HFFc6 (cell line): Measurements from ENCODE around the gene ZNF644. TPM values are rescaled to one million over a fixed set of nuclear protein-coding genes. Genes with fewer than 3 reads are reported as not detected.
A peak's percentile ranks its signal among the peaks of the same experiment; 100 is the strongest.

Experiments used
- DNase-seq: peaks from one replicate; pipeline ENCODE4 v3.0.0-alpha.2; 2018
- H3K27ac Mint-ChIP-seq: 2 replicates; pipeline ENCODE4 v1.8.0; 2020; ENCODE audit warnings: mild to moderate bottlenecking, mixed read lengths
- H3K27me3 Mint-ChIP-seq: 2 replicates; pipeline ENCODE4 v1.8.0; 2021; ENCODE audit warnings: mild to moderate bottlenecking, moderate library complexity, mixed read lengths; ENCODE audit not compliant: insufficient read depth
- H3K36me3 Mint-ChIP-seq: 2 replicates; pipeline ENCODE4 v1.8.0; 2021; ENCODE audit warnings: low read depth, mixed read lengths
- H3K4me1 Mint-ChIP-seq: 2 replicates; pipeline ENCODE4 v1.8.0; 2020; ENCODE audit warnings: low read depth, mixed read lengths
- H3K4me3 Mint-ChIP-seq: 2 replicates; pipeline ENCODE4 v1.8.0; 2020; ENCODE audit warnings: mild to moderate bottlenecking, moderate library complexity, mixed read lengths
- H3K9me3 Mint-ChIP-seq: 2 replicates; pipeline ENCODE4 v1.8.0; 2020; ENCODE audit warnings: mild to moderate bottlenecking, mixed read lengths
- CTCF ChIP-seq: fragments of 200-600 bp; sonication (generic); IDR thresholded peaks from 2 replicates; pipeline ENCODE4 v1.5.0; 2021; ENCODE audit warnings: antibody characterized with exemption, mild to moderate bottlenecking
- total RNA-seq, 6 experiments: library from RNA; stranded (reverse); fragmentation: NEBNext Ultra II Directional; extraction: Animal tissue kit (Norgen Biotek cat#: 25700); gene quantifications; 2 replicates in 1 of 6; 3 replicates in 5 of 6; pipeline ENCODE4 v1.2.3, GENCODE V29; 2021

ZNF644 gene
- total RNA-seq, 6 experiments from 2014 or later = 27.3 to 33.2 (median 30.9) TPM

GRCh38 chr1:90964444-90965035 lies 57.3 kb downstream of the ZNF644 start:
- peak; percentile 21 for DNase-seq
- H3K27ac Mint-ChIP-seq = no peak overlapping the region
- no peaks in the 10 kb centered on the region for H3K27me3 Mint-ChIP-seq
- H3K4me3 Mint-ChIP-seq = no peak overlapping the region
- H3K4me1 Mint-ChIP-seq = peaks cover 38% of the 10 kb centered on the region
- no peaks in the 10 kb centered on the region for H3K36me3 Mint-ChIP-seq
- no peaks in the 10 kb centered on the region for H3K9me3 Mint-ChIP-seq
- peak; percentile 75 for TF ChIP-seq CTCF

GRCh38 chr1:90963651-90964050 lies 58.2 kb downstream of the ZNF644 start:
- Mint-ChIP-seq H3K9me3 (no peaks in the 10 kb centered on the region), H3K4me3 (no peak overlapping the region), H3K27ac (no peak overlapping the region), H3K4me1 (peaks cover 37% of the 10 kb centered on the region), H3K27me3 (no peaks in the 10 kb centered on the region), H3K36me3 (no peaks in the 10 kb centered on the region)
- DNase-seq = no peak
- TF ChIP-seq CTCF = no peak

- H3K36me3 Mint-ChIP-seq = no peaks in the 10 kb centered on the region
- no peak overlapping the region for H3K4me3 Mint-ChIP-seq
- no peaks in the 10 kb centered on the region for H3K27me3 Mint-ChIP-seq
- peaks cover 41% of the 10 kb centered on the region for H3K4me1 Mint-ChIP-seq
- no peak for TF ChIP-seq CTCF
- no peaks in the 10 kb centered on the region for H3K9me3 Mint-ChIP-seq
- DNase-seq = no peak
- no peak overlapping the region for H3K27ac Mint-ChIP-seq
These were observed 58.6 kb downstream of the ZNF644 start for GRCh38 chr1:90963236-90963635.

- Mint-ChIP-seq H3K27me3 (no peaks in the 10 kb centered on the region; the same call in 1 of the 2 replicates), H3K4me3 (no peak overlapping the region), H3K9me3 (no peaks in the 10 kb centered on the region), H3K27ac (no peak overlapping the region), H3K4me1 (peaks cover 69% of the 10 kb centered on the region), H3K36me3 (peaks cover 13% of the 10 kb centered on the region)
- peak; percentile 24 for DNase-seq
- TF ChIP-seq CTCF = no peak
These were observed 62.3 kb downstream of the ZNF644 start for GRCh38 chr1:90959352-90960206.

GRCh38 chr1:90957497-90957896 lies 64.3 kb downstream of the ZNF644 start:
- no peaks in the 10 kb centered on the region; the same call in 1 of the 2 replicates for H3K27me3 Mint-ChIP-seq
- H3K36me3 Mint-ChIP-seq = peaks cover 18% of the 10 kb centered on the region
- no peaks in the 10 kb centered on the region for H3K9me3 Mint-ChIP-seq
- peak overlapping the region; percentile 4; the same call in 1 of the 2 replicates for H3K27ac Mint-ChIP-seq
- peak overlapping the region; percentile 8; the same call in 1 of the 2 replicates for H3K4me3 Mint-ChIP-seq
- DNase-seq = no peak
- TF ChIP-seq CTCF = no peak
- H3K4me1 Mint-ChIP-seq = peaks cover 63% of the 10 kb centered on the region
